Measurements from ENCODE around the gene MYO18B.

The MYO18B gene

GRCh38 chr22:25827415-25827814 lies 85.4 kb downstream of the MYO18B start:
- Histone ChIP-seq H3K9me3 (ENCODE audit: control insufficient read depth, insufficient read depth, low read length) (no peaks in the 10 kb centered on the region), H3K9ac (ENCODE audit: low read depth, low read length) (no peak overlapping the region), H3K4me1 (ENCODE audit: insufficient read depth, low read length) (no peaks in the 10 kb centered on the region), H3K36me3 (ENCODE audit: insufficient read depth, low read length) (no peaks in the 10 kb centered on the region)

GRCh38 chr22:25828422-25828821 lies 86.4 kb downstream of the MYO18B start:
- Histone ChIP-seq H3K9ac (ENCODE audit: low read depth, low read length) (no peak overlapping the region), H3K9me3 (ENCODE audit: control insufficient read depth, insufficient read depth, low read length) (no peaks in the 10 kb centered on the region), H3K4me1 (ENCODE audit: insufficient read depth, low read length) (no peaks in the 10 kb centered on the region), H3K36me3 (ENCODE audit: insufficient read depth, low read length) (no peaks in the 10 kb centered on the region)

GRCh38 chr22:25829237-25829636 lies 87.2 kb downstream of the MYO18B start:
- H3K36me3 ChIP-seq (ENCODE audit: insufficient read depth, low read length): no peaks in the 10 kb centered on the region
- no peaks in the 10 kb centered on the region for H3K9me3 ChIP-seq (ENCODE audit: control insufficient read depth, insufficient read depth, low read length)
- H3K4me1 ChIP-seq (ENCODE audit: insufficient read depth, low read length): no peaks in the 10 kb centered on the region
- no peak overlapping the region for H3K9ac ChIP-seq (ENCODE audit: low read depth, low read length)

GRCh38 chr22:25829808-25830777 lies 88.1 kb downstream of the MYO18B start:
- Histone ChIP-seq H3K9me3 (ENCODE audit: control insufficient read depth, insufficient read depth, low read length) (no peaks in the 10 kb centered on the region), H3K36me3 (ENCODE audit: insufficient read depth, low read length) (no peaks in the 10 kb centered on the region), H3K9ac (ENCODE audit: low read depth, low read length) (no peak overlapping the region), H3K4me1 (ENCODE audit: insufficient read depth, low read length) (no peaks in the 10 kb centered on the region)

GRCh38 chr22:25833091-25833490 lies 91.1 kb downstream of the MYO18B start:
- Histone ChIP-seq H3K4me1 (ENCODE audit: insufficient read depth, low read length) (no peaks in the 10 kb centered on the region), H3K9ac (ENCODE audit: low read depth, low read length) (no peak overlapping the region), H3K9me3 (ENCODE audit: control insufficient read depth, insufficient read depth, low read length) (no peaks in the 10 kb centered on the region), H3K36me3 (ENCODE audit: insufficient read depth, low read length) (no peaks in the 10 kb centered on the region)

- Histone ChIP-seq H3K4me1 (ENCODE audit: insufficient read depth, low read length) (no peaks in the 10 kb centered on the region), H3K9ac (ENCODE audit: low read depth, low read length) (no peak overlapping the region), H3K36me3 (ENCODE audit: insufficient read depth, low read length) (no peaks in the 10 kb centered on the region), H3K9me3 (ENCODE audit: control insufficient read depth, insufficient read depth, low read length) (no peaks in the 10 kb centered on the region)
These were observed 91.7 kb downstream of the MYO18B start for GRCh38 chr22:25833676-25834075.

- H3K4me1 ChIP-seq (ENCODE audit: insufficient read depth, low read length): no peaks in the 10 kb centered on the region
- no peaks in the 10 kb centered on the region for H3K9me3 ChIP-seq (ENCODE audit: control insufficient read depth, insufficient read depth, low read length)
- H3K36me3 ChIP-seq (ENCODE audit: insufficient read depth, low read length): no peaks in the 10 kb centered on the region
- no peak overlapping the region for H3K9ac ChIP-seq (ENCODE audit: low read depth, low read length)
These were observed 92.5 kb downstream of the MYO18B start for GRCh38 chr22:25834490-25834889.

GRCh38 chr22:25835348-25835747 lies 93.4 kb downstream of the MYO18B start:
- no peaks in the 10 kb centered on the region for H3K36me3 ChIP-seq (ENCODE audit: insufficient read depth, low read length)
- H3K4me1 ChIP-seq (ENCODE audit: insufficient read depth, low read length): no peaks in the 10 kb centered on the region
- H3K9me3 ChIP-seq (ENCODE audit: control insufficient read depth, insufficient read depth, low read length): no peaks in the 10 kb centered on the region
- H3K9ac ChIP-seq (ENCODE audit: low read depth, low read length): no peak overlapping the region

- Histone ChIP-seq H3K9ac (ENCODE audit: low read depth, low read length) (no peak overlapping the region), H3K4me1 (ENCODE audit: insufficient read depth, low read length) (no peaks in the 10 kb centered on the region; the same call in none of the 2 replicates), H3K36me3 (ENCODE audit: insufficient read depth, low read length) (no peaks in the 10 kb centered on the region), H3K9me3 (ENCODE audit: control insufficient read depth, insufficient read depth, low read length) (no peaks in the 10 kb centered on the region)
These were observed 95.4 kb downstream of the MYO18B start for GRCh38 chr22:25837288-25837900.

GRCh38 chr22:25838960-25839741 lies 97.2 kb downstream of the MYO18B start:
- Histone ChIP-seq H3K36me3 (ENCODE audit: insufficient read depth, low read length) (no peaks in the 10 kb centered on the region), H3K9ac (ENCODE audit: low read depth, low read length) (no peak overlapping the region), H3K9me3 (ENCODE audit: control insufficient read depth, insufficient read depth, low read length) (no peaks in the 10 kb centered on the region), H3K4me1 (ENCODE audit: insufficient read depth, low read length) (no peaks in the 10 kb centered on the region; the same call in none of the 2 replicates)

- no peaks in the 10 kb centered on the region; the same call in none of the 2 replicates for H3K4me1 ChIP-seq (ENCODE audit: insufficient read depth, low read length)
- H3K9me3 ChIP-seq (ENCODE audit: control insufficient read depth, insufficient read depth, low read length): no peaks in the 10 kb centered on the region
- no peaks in the 10 kb centered on the region for H3K36me3 ChIP-seq (ENCODE audit: insufficient read depth, low read length)
- H3K9ac ChIP-seq (ENCODE audit: low read depth, low read length): no peak overlapping the region
These were observed 97.8 kb downstream of the MYO18B start for GRCh38 chr22:25839755-25840154.

GRCh38 chr22:25840167-25840566 lies 98.2 kb downstream of the MYO18B start:
- Histone ChIP-seq H3K9me3 (ENCODE audit: control insufficient read depth, insufficient read depth, low read length) (no peaks in the 10 kb centered on the region), H3K36me3 (ENCODE audit: insufficient read depth, low read length) (no peaks in the 10 kb centered on the region), H3K4me1 (ENCODE audit: insufficient read depth, low read length) (no peaks in the 10 kb centered on the region; the same call in none of the 2 replicates), H3K9ac (ENCODE audit: low read depth, low read length) (no peak overlapping the region)

GRCh38 chr22:25840891-25841290 lies 98.9 kb downstream of the MYO18B start:
- Histone ChIP-seq H3K9me3 (ENCODE audit: control insufficient read depth, insufficient read depth, low read length) (no peaks in the 10 kb centered on the region), H3K4me1 (ENCODE audit: insufficient read depth, low read length) (no peaks in the 10 kb centered on the region; the same call in none of the 2 replicates), H3K36me3 (ENCODE audit: insufficient read depth, low read length) (no peaks in the 10 kb centered on the region), H3K9ac (ENCODE audit: low read depth, low read length) (no peak overlapping the region)

- no peaks in the 10 kb centered on the region for H3K9me3 ChIP-seq (ENCODE audit: control insufficient read depth, insufficient read depth, low read length)
- H3K4me1 ChIP-seq (ENCODE audit: insufficient read depth, low read length): no peaks in the 10 kb centered on the region; the same call in none of the 2 replicates
- H3K36me3 ChIP-seq (ENCODE audit: insufficient read depth, low read length): no peaks in the 10 kb centered on the region
- no peak overlapping the region for H3K9ac ChIP-seq (ENCODE audit: low read depth, low read length)
These were observed 99.8 kb downstream of the MYO18B start for GRCh38 chr22:25841775-25842174.

Data from ES-I3 (cell line).